Measurements from ENCODE around the gene ARF5.
A peak's percentile ranks its signal among the peaks of the same experiment; 100 is the strongest.
"Not testable (repeated sequence)": the region's sequence is repeated elsewhere in the genome, so short reads cannot be mapped to it uniquely, and the experiment has no call there.

ARF5 gene

GRCh38 chr7:127588019-127588696, at the start of gene ARF5:
Gene ARF5, plus strand, starts transcription at chr7:127588411. Its CDS starts 88 bp downstream, at chr7:127588499.
- peak; percentile 77 for DNase-seq

- DNase-seq: no peak
Measured at GRCh38 chr7:127539116-127539515, 49.1 kb upstream of the ARF5 start.

GRCh38 chr7:127540461-127540860, 47.8 kb upstream of the ARF5 start:
- not testable (repeated sequence) for DNase-seq

- no peak for DNase-seq
Measured at GRCh38 chr7:127541548-127541947, 46.7 kb upstream of the ARF5 start.

GRCh38 chr7:127546313-127546712, 41.9 kb upstream of the ARF5 start:
- DNase-seq: no peak

GRCh38 chr7:127550247-127550646, 38.0 kb upstream of the ARF5 start:
- DNase-seq: no peak

GRCh38 chr7:127551941-127552340, 36.3 kb upstream of the ARF5 start:
- DNase-seq: no peak

- DNase-seq: no peak
Measured at GRCh38 chr7:127556404-127556803, 31.8 kb upstream of the ARF5 start.

GRCh38 chr7:127557803-127558202, 30.4 kb upstream of the ARF5 start:
- DNase-seq: no peak

GRCh38 chr7:127566242-127566641, 22.0 kb upstream of the ARF5 start:
- DNase-seq: no peak

GRCh38 chr7:127568034-127568433, 20.2 kb upstream of the ARF5 start:
- DNase-seq: not testable (repeated sequence)

GRCh38 chr7:127571741-127572505, 16.3 kb upstream of the ARF5 start:
- no peak for DNase-seq

GRCh38 chr7:127578036-127578684, 10.1 kb upstream of the ARF5 start:
- no peak for DNase-seq

- no peak for DNase-seq
Measured at GRCh38 chr7:127578711-127579275, 9.4 kb upstream of the ARF5 start.

- DNase-seq: no peak
Measured at GRCh38 chr7:127580612-127581011, 7.6 kb upstream of the ARF5 start.

- DNase-seq: no peak
Measured at GRCh38 chr7:127581716-127582115, 6.5 kb upstream of the ARF5 start.

GRCh38 chr7:127582361-127582760, 5.8 kb upstream of the ARF5 start:
- no peak for DNase-seq

GRCh38 chr7:127584648-127585043, 3.6 kb upstream of the ARF5 start:
- DNase-seq: no peak

- peak; percentile 82 for DNase-seq
Measured at GRCh38 chr7:127585044-127585953, 2.9 kb upstream of the ARF5 start, which contains the start of gene GCC1. Gene GCC1, minus strand, starts transcription at chr7:127585596. Its CDS starts 414 bp downstream, at chr7:127585182.

GRCh38 chr7:127586346-127586745, 1.9 kb upstream of the ARF5 start:
- DNase-seq: no peak

GRCh38 chr7:127587663-127588018, 570 bp upstream of the ARF5 start:
- no peak for DNase-seq

- peak; percentile 65 for DNase-seq
Measured at GRCh38 chr7:127588697-127589482, 679 bp downstream of the ARF5 start.
